Head of caudate nucleus (tissue), 42 donors: ENCODE measurements around the gene DDX31.
"Not testable (repeated sequence)": the region's sequence is repeated elsewhere in the genome, so short reads cannot be mapped to it uniquely, and the experiment has no call there.

ENCODE experiments used
- DNase-seq, 42 donors: peaks; one replicate each; pipeline versions ENCODE4 v3.0.0 to v3.0.0-alpha.2; 2020 to 2021; ENCODE audit warnings: mixed read lengths in 7 of 42
- intact Hi-C: fragments of 100-400 bp; cut with DNase I; formaldehyde crosslinking; loops from one replicate; pipeline ENCODE4 v1.15.0; 2022

The DDX31 gene

GRCh38 chr9:132669698-132670456, at the start of gene DDX31:
TSS of gene DDX31 (minus strand) at chr9:132669983. CDS start at chr9:132669934, 49 bp downstream.
- peak; percentile 67 to 95 (median 88) for DNase-seq
- intact Hi-C loops, result loop anchor here (10.0 kb wide), 1 partner anchor 215 kb away; no protein-coding TSS in a partner anchor

GRCh38 chr9:132718381-132718928, 48.7 kb upstream of the DDX31 start:
- intact Hi-C loops, DNase-seq: not testable (repeated sequence)

GRCh38 chr9:132717326-132717945, 47.7 kb upstream of the DDX31 start:
- DNase-seq, result peak in 1 of 42 donors; percentile 30
- intact Hi-C loops, result no loop called here

GRCh38 chr9:132716007-132716406, 46.2 kb upstream of the DDX31 start:
- intact Hi-C loops, result no loop called here
- no peak for DNase-seq

GRCh38 chr9:132712753-132713152, 43.0 kb upstream of the DDX31 start:
- DNase-seq, result no peak
- intact Hi-C loops, result no loop called here

- intact Hi-C loops, result no loop called here
- DNase-seq, result no peak
Measured at GRCh38 chr9:132711846-132712245, 42.1 kb upstream of the DDX31 start.

- DNase-seq, intact Hi-C loops: not testable (repeated sequence)
Measured at GRCh38 chr9:132711152-132711551, 41.4 kb upstream of the DDX31 start.

GRCh38 chr9:132710333-132710732, 40.5 kb upstream of the DDX31 start:
- no peak for DNase-seq
- intact Hi-C loops, result no loop called here

GRCh38 chr9:132708769-132709430, 39.1 kb upstream of the DDX31 start:
- intact Hi-C loops, result no loop called here
- DNase-seq, result no peak

- intact Hi-C loops, result no loop called here
- no peak for DNase-seq
Measured at GRCh38 chr9:132708239-132708638, 38.5 kb upstream of the DDX31 start.

- intact Hi-C loops, result no loop called here
- DNase-seq, result no peak
Measured at GRCh38 chr9:132703336-132703735, 33.6 kb upstream of the DDX31 start.

- DNase-seq, result no peak
- intact Hi-C loops, result no loop called here
Measured at GRCh38 chr9:132702254-132702653, 32.5 kb upstream of the DDX31 start.

GRCh38 chr9:132699956-132700355, 30.2 kb upstream of the DDX31 start:
- DNase-seq, result no peak
- intact Hi-C loops, result no loop called here

GRCh38 chr9:132698989-132699388, 29.2 kb upstream of the DDX31 start:
- intact Hi-C loops, result no loop called here
- no peak for DNase-seq

GRCh38 chr9:132697230-132697629, 27.4 kb upstream of the DDX31 start:
- no peak for DNase-seq
- intact Hi-C loops, result no loop called here

- DNase-seq, result no peak
- intact Hi-C loops, result no loop called here
Measured at GRCh38 chr9:132694144-132694543, 24.4 kb upstream of the DDX31 start.

- intact Hi-C loops, result no loop called here
- no peak for DNase-seq
Measured at GRCh38 chr9:132690696-132691095, 20.9 kb upstream of the DDX31 start.

GRCh38 chr9:132683873-132684272, 14.1 kb upstream of the DDX31 start:
- no peak for DNase-seq
- intact Hi-C loops, result no loop called here

- DNase-seq, result no peak
- intact Hi-C loops, result no loop called here
Measured at GRCh38 chr9:132681561-132681960, 11.8 kb upstream of the DDX31 start.
